HG03025 (cell line): ENCODE measurements around the gene CD276.
"Not testable (repeated sequence)": the region's sequence is repeated elsewhere in the genome, so short reads cannot be mapped to it uniquely, and the experiment has no call there.

Experiments
- ATAC-seq: cut with Tn5 transposase; IDR thresholded peaks from one replicate; pipeline ENCODE4 v1.9.1; 2021; ENCODE audit warnings: mild to moderate bottlenecking, moderate library complexity; ENCODE audit not compliant: unreplicated experiment, low FRiP score

The CD276 gene

GRCh38 chr15:73683257-73683776 is 866 bp upstream of the CD276 start:
- no peak for ATAC-seq

GRCh38 chr15:73684581-73685455 is 635 bp downstream of the CD276 start:
- ATAC-seq = no peak

GRCh38 chr15:73685981-73686380 is 1.8 kb downstream of the CD276 start:
- no peak for ATAC-seq

- no peak for ATAC-seq
Measured at GRCh38 chr15:73686781-73687256, 2.6 kb downstream of the CD276 start.

GRCh38 chr15:73687351-73687750 is 3.2 kb downstream of the CD276 start:
- ATAC-seq = no peak

- no peak for ATAC-seq
Measured at GRCh38 chr15:73688455-73688854, 4.3 kb downstream of the CD276 start.

GRCh38 chr15:73691396-73691795 is 7.2 kb downstream of the CD276 start:
- ATAC-seq = no peak

- no peak for ATAC-seq
Measured at GRCh38 chr15:73694419-73694818, 10.2 kb downstream of the CD276 start.

GRCh38 chr15:73695773-73696640 is 11.8 kb downstream of the CD276 start:
- ATAC-seq = no peak

GRCh38 chr15:73696641-73697001 is 12.4 kb downstream of the CD276 start:
- no peak for ATAC-seq

GRCh38 chr15:73697033-73697467 is 12.9 kb downstream of the CD276 start:
- no peak for ATAC-seq

GRCh38 chr15:73699249-73700040 is 15.3 kb downstream of the CD276 start:
- no peak for ATAC-seq

- ATAC-seq = no peak
Measured at GRCh38 chr15:73700041-73700842, 16.1 kb downstream of the CD276 start.

GRCh38 chr15:73702311-73703239 is 18.4 kb downstream of the CD276 start:
- not testable (repeated sequence) for ATAC-seq

GRCh38 chr15:73703601-73704000 is 19.4 kb downstream of the CD276 start:
- ATAC-seq = not testable (repeated sequence)

- not testable (repeated sequence) for ATAC-seq
Measured at GRCh38 chr15:73704142-73704868, 20.1 kb downstream of the CD276 start.

GRCh38 chr15:73704869-73705645 is 20.9 kb downstream of the CD276 start:
- no peak for ATAC-seq
